Fibroblast of mammary gland (primary cell): ENCODE measurements around the gene MTCL1.

ENCODE experiments used
- DNase-seq: peaks from one replicate; pipeline ENCODE4 v3.0.0-alpha.2; 2010; ENCODE audit warnings: low read depth
- H3K4me3 ChIP-seq: 2 replicates; pipeline ENCODE4 v1.5.1; 2011; ENCODE audit warnings: low read depth, mild to moderate bottlenecking, low read length, moderate library complexity; ENCODE audit not compliant: control insufficient read depth
- CTCF ChIP-seq: conservative IDR thresholded peaks from 2 replicates; pipeline ENCODE4 v1.5.1; 2011; ENCODE audit warnings: low read depth, low read length, inconsistent platforms; ENCODE audit not compliant: control insufficient read depth, insufficient read depth

The MTCL1 gene

GRCh38 chr18:8686611-8687010 lies 18.7 kb upstream of the MTCL1 start:
- DNase-seq: no peak
- TF ChIP-seq CTCF: no peak
- H3K4me3 ChIP-seq: no peak overlapping the region

GRCh38 chr18:8688216-8688800 lies 17.0 kb upstream of the MTCL1 start:
- DNase-seq: no peak
- no peak for TF ChIP-seq CTCF
- no peak overlapping the region for H3K4me3 ChIP-seq

GRCh38 chr18:8688816-8689215 lies 16.5 kb upstream of the MTCL1 start:
- no peak for TF ChIP-seq CTCF
- no peak overlapping the region for H3K4me3 ChIP-seq
- DNase-seq: no peak

GRCh38 chr18:8689517-8689916 lies 15.8 kb upstream of the MTCL1 start:
- DNase-seq: no peak
- no peak for TF ChIP-seq CTCF
- H3K4me3 ChIP-seq: no peak overlapping the region

- no peak for DNase-seq
- H3K4me3 ChIP-seq: no peak overlapping the region
- TF ChIP-seq CTCF: no peak
These were observed 10.5 kb upstream of the MTCL1 start for GRCh38 chr18:8694891-8695290.

GRCh38 chr18:8695932-8696517 lies 9.3 kb upstream of the MTCL1 start:
- H3K4me3 ChIP-seq: no peak overlapping the region
- TF ChIP-seq CTCF: no peak
- no peak for DNase-seq
